Activated naive CD8-positive, alpha-beta T cell (primary cell): Measurements from ENCODE around the gene PDCD1.
A peak's percentile ranks its signal among the peaks of the same experiment; 100 is the strongest.

Experiments used
- H3K27ac Mint-ChIP-seq: one replicate; pipeline ENCODE4 v1.8.0; 2021; ENCODE audit warnings: mixed read lengths
- H3K27me3 Mint-ChIP-seq: one replicate; pipeline ENCODE4 v1.8.0; 2021; ENCODE audit warnings: mixed read lengths
- H3K36me3 Mint-ChIP-seq: one replicate; pipeline ENCODE4 v1.8.0; 2021; ENCODE audit warnings: mixed read lengths
- H3K4me1 Mint-ChIP-seq: one replicate; pipeline ENCODE4 v1.8.0; 2021; ENCODE audit warnings: low read depth, mixed read lengths
- H3K4me3 Mint-ChIP-seq: one replicate; pipeline ENCODE4 v1.8.0; 2021; ENCODE audit warnings: mild to moderate bottlenecking, mixed read lengths
- H3K9me3 Mint-ChIP-seq: one replicate; pipeline ENCODE4 v1.8.0; 2021; ENCODE audit warnings: low read depth, mixed read lengths

The PDCD1 gene

DNA sequence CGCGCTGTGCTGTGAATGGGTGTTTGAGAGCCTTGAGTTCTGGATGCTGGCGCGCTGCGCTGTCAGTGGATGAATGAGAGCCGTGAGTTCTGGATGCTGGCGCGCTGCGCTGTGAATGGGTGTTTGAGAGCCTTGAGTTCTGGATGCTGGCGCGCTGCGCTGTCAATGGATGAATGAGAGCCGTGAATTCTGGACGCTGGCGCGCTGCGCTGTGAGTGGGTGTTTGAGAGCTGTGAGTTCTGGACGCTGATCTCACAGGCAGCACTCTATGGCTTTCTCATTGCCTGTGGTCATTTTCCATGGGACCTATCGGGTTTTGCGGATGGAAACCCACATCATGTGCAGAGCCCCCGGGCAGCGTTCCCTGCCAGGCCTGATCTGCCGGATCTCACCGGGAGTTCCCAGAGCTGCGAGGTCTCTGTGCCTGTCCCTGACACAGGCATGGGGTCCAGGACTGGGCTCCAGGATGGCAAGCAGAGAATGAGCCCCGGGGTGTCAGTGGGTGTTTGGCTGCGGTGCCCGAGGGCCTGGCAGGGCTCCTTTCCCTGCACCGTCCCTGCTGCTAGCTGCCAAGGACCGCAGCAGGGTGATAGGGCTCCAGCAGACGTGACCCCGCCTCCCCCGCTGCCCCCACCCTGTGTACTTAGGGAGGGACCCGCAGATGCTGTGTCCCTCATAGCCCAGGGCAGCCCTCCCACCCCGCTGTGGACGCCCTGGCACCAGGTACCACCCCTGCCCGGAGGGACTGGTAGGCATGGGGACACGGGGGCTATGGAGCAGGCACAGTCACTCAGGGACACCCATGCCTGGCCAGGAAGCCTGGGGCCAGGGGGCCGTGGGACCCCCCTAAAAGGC, 9.7 kb downstream of the PDCD1 start:
- Mint-ChIP-seq H3K27me3 (peaks cover 3% of the 10 kb centered on the region), H3K9me3 (no peaks in the 10 kb centered on the region), H3K4me3 (no peak overlapping the region), H3K27ac (no peak overlapping the region), H3K4me1 (peaks cover 20% of the 10 kb centered on the region), H3K36me3 (no peaks in the 10 kb centered on the region)

DNA sequence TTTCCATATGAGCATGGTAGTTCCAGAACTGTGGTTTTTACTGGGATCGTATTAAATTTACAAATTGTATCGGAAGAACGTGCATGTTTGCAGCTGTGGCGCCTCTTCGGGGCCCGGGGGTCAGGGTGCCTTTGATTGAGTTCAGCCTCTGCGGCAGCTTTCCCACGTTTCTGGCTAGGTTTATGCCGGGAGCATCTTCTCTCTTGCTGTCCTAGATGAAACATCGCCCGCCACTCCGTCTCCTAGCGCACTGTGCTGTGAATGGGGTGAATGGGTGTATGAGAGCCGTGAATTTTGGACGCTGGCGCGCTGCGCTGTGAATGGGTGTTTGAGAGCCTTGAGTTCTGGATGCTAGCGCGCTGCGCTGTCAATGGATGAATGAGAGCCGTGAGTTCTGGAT, 12.3 kb downstream of the PDCD1 start:
- Mint-ChIP-seq H3K27me3 (peaks cover 3% of the 10 kb centered on the region), H3K4me1 (peaks cover 28% of the 10 kb centered on the region), H3K4me3 (peak overlapping the region; percentile 66), H3K27ac (peak overlapping the region; percentile 64), H3K9me3 (no peaks in the 10 kb centered on the region), H3K36me3 (no peaks in the 10 kb centered on the region)

GRCh38 chr2:241844831-241845578, 13.7 kb downstream of the PDCD1 start:
- Mint-ChIP-seq H3K27me3 (peaks cover 3% of the 10 kb centered on the region), H3K36me3 (no peaks in the 10 kb centered on the region), H3K4me3 (peak overlapping the region; percentile 55), H3K27ac (peak overlapping the region; percentile 34), H3K4me1 (peaks cover 28% of the 10 kb centered on the region), H3K9me3 (no peaks in the 10 kb centered on the region)

DNA sequence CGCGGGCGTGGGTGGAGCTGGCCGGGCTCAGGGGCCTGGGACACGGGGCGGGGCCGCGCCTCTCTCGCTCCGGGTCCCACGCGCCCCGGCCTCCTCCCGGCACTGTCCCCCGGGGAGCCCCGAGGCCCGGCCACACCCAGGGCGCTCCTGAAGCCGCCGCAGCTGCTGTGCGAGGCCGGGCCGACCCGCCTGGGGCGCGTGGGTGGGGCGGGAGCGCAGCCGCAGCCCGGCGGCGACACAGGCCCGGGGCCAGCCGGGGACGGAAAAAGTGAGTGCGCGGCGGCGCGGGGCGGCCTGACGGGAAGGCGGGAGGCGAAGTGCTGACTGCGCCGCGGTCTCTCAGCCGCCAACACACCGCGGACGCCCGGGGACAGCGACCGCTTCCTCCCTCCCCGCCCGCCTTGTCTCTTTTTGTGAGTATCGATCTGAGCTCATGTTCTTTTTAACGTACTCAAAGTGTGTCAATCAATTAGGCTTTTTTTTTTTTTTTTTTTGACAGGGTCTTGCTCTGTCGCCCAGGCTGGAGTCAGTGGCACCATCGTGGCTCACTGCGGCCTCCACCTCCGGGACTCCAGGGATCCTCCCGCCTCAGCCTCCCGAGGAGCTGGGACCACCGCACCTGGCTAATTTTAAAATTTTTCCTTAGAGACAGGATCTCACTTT, 14.5 kb downstream of the PDCD1 start:
- H3K4me3 Mint-ChIP-seq, result peak overlapping the region; percentile 55

DNA sequence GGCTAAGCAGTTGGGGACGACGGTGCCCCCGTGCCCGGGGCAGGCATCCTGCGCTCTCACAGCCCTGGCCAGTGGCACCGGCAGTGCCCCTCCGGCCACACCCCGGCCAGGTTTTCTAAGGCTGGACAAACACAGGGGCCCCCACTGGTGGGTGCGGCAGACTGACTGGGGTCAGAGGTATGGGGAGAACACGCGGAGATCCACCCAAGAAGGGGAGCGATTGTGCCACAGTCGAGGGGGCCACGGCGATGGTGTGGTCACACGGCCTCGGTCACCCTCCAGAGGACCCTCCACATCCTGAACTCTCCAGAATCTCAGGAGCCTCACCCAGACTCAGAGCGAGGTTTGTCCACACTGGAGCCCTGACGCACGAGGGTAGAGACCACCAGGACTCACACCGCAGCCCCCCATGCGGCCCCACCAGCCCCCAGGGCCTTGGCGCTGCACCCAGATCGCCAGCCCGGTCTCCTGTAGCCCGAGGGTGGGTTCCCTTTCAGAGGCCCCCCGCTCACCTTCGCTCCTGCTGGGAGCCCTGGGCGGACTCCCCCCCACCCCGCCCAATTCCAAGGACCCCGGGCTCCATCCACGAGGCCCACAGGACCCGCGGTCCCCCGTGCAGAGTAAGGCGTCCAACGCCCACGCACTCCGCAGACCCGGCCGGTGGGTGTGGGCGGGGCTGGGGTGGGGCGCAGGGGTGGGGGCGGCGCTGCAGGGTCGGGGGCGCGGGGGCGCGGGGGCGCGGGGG, 15.2 kb downstream of the PDCD1 start:
- no peaks in the 10 kb centered on the region for H3K36me3 Mint-ChIP-seq
- H3K4me3 Mint-ChIP-seq, result peak overlapping the region; percentile 70
- H3K27ac Mint-ChIP-seq, result peak overlapping the region; percentile 81
- H3K9me3 Mint-ChIP-seq, result no peaks in the 10 kb centered on the region
- peaks cover 28% of the 10 kb centered on the region for H3K4me1 Mint-ChIP-seq
- H3K27me3 Mint-ChIP-seq, result peaks cover 3% of the 10 kb centered on the region

More for the DNA sequence above, 14.5 kb downstream of the PDCD1 start:
- peaks cover 3% of the 10 kb centered on the region for H3K27me3 Mint-ChIP-seq
- peak overlapping the region; percentile 62 for H3K27ac Mint-ChIP-seq
- no peaks in the 10 kb centered on the region for H3K36me3 Mint-ChIP-seq
- H3K4me1 Mint-ChIP-seq, result peaks cover 28% of the 10 kb centered on the region
- H3K9me3 Mint-ChIP-seq, result no peaks in the 10 kb centered on the region

- H3K27ac Mint-ChIP-seq, result peak overlapping the region; percentile 81
- H3K4me1 Mint-ChIP-seq, result peaks cover 28% of the 10 kb centered on the region
- H3K4me3 Mint-ChIP-seq, result peak overlapping the region; percentile 70
Measured at GRCh38 chr2:241842620-241843211, 16.0 kb downstream of the PDCD1 start.

GRCh38 chr2:241842067-241842415, 16.7 kb downstream of the PDCD1 start:
- Mint-ChIP-seq H3K4me1 (peaks cover 28% of the 10 kb centered on the region), H3K36me3 (no peaks in the 10 kb centered on the region), H3K27me3 (peaks cover 3% of the 10 kb centered on the region), H3K4me3 (no peak overlapping the region), H3K9me3 (no peaks in the 10 kb centered on the region), H3K27ac (no peak overlapping the region)

More at GRCh38 chr2:241842620-241843211, 16.0 kb downstream of the PDCD1 start:
- no peaks in the 10 kb centered on the region for H3K9me3 Mint-ChIP-seq
- peaks cover 3% of the 10 kb centered on the region for H3K27me3 Mint-ChIP-seq
- H3K36me3 Mint-ChIP-seq, result no peaks in the 10 kb centered on the region

- H3K9me3 Mint-ChIP-seq, result no peaks in the 10 kb centered on the region
- peaks cover 2% of the 10 kb centered on the region for H3K27me3 Mint-ChIP-seq
- H3K27ac Mint-ChIP-seq, result peak overlapping the region; percentile 22
- no peak overlapping the region for H3K4me3 Mint-ChIP-seq
- H3K36me3 Mint-ChIP-seq, result no peaks in the 10 kb centered on the region
- H3K4me1 Mint-ChIP-seq, result peaks cover 26% of the 10 kb centered on the region
Measured at GRCh38 chr2:241841181-241842066, 17.3 kb downstream of the PDCD1 start.

DNA sequence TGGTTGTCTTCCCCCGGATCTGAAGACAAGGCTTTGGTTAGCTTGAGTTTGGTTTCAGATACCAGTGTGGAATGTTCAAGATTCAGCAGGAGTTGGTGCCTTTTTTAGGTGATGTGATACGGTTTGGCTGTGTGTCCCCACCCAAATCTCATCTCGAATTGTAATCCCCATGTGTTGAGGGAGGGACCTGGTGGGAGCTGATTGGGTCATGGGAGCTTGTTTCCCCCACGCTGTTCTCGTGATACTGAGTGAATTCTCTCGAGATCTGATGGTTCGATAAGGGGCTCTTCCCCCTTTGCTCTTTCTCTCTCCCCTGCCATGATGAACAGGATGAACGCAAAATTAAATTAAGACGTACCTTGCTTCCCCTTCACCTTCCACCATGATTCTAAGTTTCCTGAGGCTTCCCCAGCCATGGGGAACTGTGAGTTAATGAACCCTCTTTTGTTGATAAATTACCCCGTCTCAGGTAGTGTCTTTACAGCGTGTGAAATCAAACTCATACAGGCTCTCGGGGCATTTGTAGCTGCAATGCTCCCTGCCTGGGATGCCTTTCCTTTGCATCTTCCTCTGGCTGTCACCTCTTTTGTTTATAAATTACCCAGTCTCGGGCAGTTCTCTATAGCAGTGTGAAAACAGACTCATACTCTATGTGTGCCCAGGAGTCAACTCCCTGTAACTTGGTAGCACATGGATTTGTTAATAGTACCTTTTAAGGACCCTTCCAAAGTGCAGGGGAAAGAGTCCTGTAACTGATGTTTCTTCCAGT, 21.3 kb downstream of the PDCD1 start:
- no peaks in the 10 kb centered on the region for H3K27me3 Mint-ChIP-seq
- no peaks in the 10 kb centered on the region for H3K36me3 Mint-ChIP-seq
- peaks cover 1% of the 10 kb centered on the region for H3K4me1 Mint-ChIP-seq
- H3K27ac Mint-ChIP-seq, result no peak overlapping the region
- H3K4me3 Mint-ChIP-seq, result no peak overlapping the region
- no peaks in the 10 kb centered on the region for H3K9me3 Mint-ChIP-seq

GRCh38 chr2:241836292-241836691, 22.4 kb downstream of the PDCD1 start:
- Mint-ChIP-seq H3K4me3 (no peak overlapping the region), H3K36me3 (no peaks in the 10 kb centered on the region), H3K9me3 (no peaks in the 10 kb centered on the region), H3K27me3 (no peaks in the 10 kb centered on the region), H3K27ac (no peak overlapping the region), H3K4me1 (peaks cover 1% of the 10 kb centered on the region)

DNA sequence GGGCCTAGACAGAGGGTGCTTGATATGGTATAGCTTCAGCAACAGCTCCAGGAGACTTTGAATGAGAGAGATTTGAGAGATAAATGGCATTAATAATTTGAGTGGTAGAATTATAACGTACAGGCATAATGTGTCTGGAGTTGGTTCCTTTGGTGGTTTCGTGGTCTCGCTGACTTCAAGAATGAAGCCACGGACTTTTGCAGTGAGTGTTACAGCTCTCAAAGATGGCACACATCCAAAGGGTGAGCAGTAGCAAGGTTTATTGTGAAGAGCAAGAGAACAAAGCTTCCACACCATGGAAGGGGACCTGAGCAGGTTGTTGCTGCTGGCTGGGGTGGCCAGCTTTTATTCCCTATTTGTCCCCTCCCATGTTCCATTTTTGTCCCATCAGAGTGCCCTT, 23.1 kb downstream of the PDCD1 start:
- H3K27me3 Mint-ChIP-seq, result no peaks in the 10 kb centered on the region
- H3K36me3 Mint-ChIP-seq, result no peaks in the 10 kb centered on the region
- H3K4me3 Mint-ChIP-seq, result no peak overlapping the region
- no peaks in the 10 kb centered on the region for H3K9me3 Mint-ChIP-seq
- H3K4me1 Mint-ChIP-seq, result peaks cover 1% of the 10 kb centered on the region
- H3K27ac Mint-ChIP-seq, result no peak overlapping the region

- Mint-ChIP-seq H3K4me1 (peaks cover 1% of the 10 kb centered on the region), H3K9me3 (no peaks in the 10 kb centered on the region), H3K27ac (no peak overlapping the region), H3K36me3 (no peaks in the 10 kb centered on the region), H3K27me3 (no peaks in the 10 kb centered on the region), H3K4me3 (no peak overlapping the region)
Measured at GRCh38 chr2:241834527-241835210, 24.0 kb downstream of the PDCD1 start.
